GM19467 (cell line): ENCODE results near the gene PLIN4.

Experiments used
- ATAC-seq: cut with Tn5 transposase; IDR thresholded peaks from one replicate; pipeline ENCODE4 v1.9.1; 2021; ENCODE audit warnings: mild to moderate bottlenecking, moderate library complexity; ENCODE audit not compliant: unreplicated experiment

Gene PLIN4

GRCh38 chr19:4493929-4494690 lies 24.2 kb downstream of the PLIN4 start:
- ATAC-seq: no peak

GRCh38 chr19:4493104-4493928 lies 25.0 kb downstream of the PLIN4 start:
- ATAC-seq: no peak

GRCh38 chr19:4492337-4493103 lies 25.8 kb downstream of the PLIN4 start:
- no peak for ATAC-seq

GRCh38 chr19:4491446-4491845 lies 26.8 kb downstream of the PLIN4 start:
- ATAC-seq: no peak

GRCh38 chr19:4488496-4488895 lies 29.8 kb downstream of the PLIN4 start:
- ATAC-seq: no peak

- no peak for ATAC-seq
Observed at GRCh38 chr19:4487572-4487971, 30.7 kb downstream of the PLIN4 start.

- ATAC-seq: no peak
Observed at GRCh38 chr19:4483385-4483784, 34.9 kb downstream of the PLIN4 start.

GRCh38 chr19:4482721-4483364 lies 35.4 kb downstream of the PLIN4 start:
- no peak for ATAC-seq

GRCh38 chr19:4477034-4477801 lies 41.1 kb downstream of the PLIN4 start:
- ATAC-seq: no peak

GRCh38 chr19:4474514-4475022 lies 43.7 kb downstream of the PLIN4 start:
- no peak for ATAC-seq

- ATAC-seq: no peak
Observed at GRCh38 chr19:4473763-4474513, 44.3 kb downstream of the PLIN4 start.

GRCh38 chr19:4473011-4473762 lies 45.1 kb downstream of the PLIN4 start:
- ATAC-seq: no peak

GRCh38 chr19:4472174-4472974 lies 45.9 kb downstream of the PLIN4 start, which contains the start of gene HDGFL2:
TSS of gene HDGFL2 (plus strand) at chr19:4472297. CDS start at chr19:4472351, 54 bp downstream.
- ATAC-seq: no peak

GRCh38 chr19:4471403-4472173 lies 46.7 kb downstream of the PLIN4 start:
- peak; percentile 89 for ATAC-seq

- no peak for ATAC-seq
Observed at GRCh38 chr19:4467835-4468234, 50.5 kb downstream of the PLIN4 start.

GRCh38 chr19:4464815-4465581 lies 53.3 kb downstream of the PLIN4 start:
- no peak for ATAC-seq
